GM13977 (cell line): ENCODE results near the gene RAB3GAP2.
"Not testable (repeated sequence)": the region's sequence is repeated elsewhere in the genome, so short reads cannot be mapped to it uniquely, and the experiment has no call there.

Source experiments
- DNase-seq: peaks from one replicate; pipeline ENCODE4 v3.0.0; 2012; ENCODE audit warnings: low spot score
- in situ Hi-C: fragments of 300-500 bp; cut with MboI; formaldehyde crosslinking; loops from one replicate; pipeline ENCODE4 v1.12.0; 2022; ENCODE audit warnings: low sequenced_read_pairs, low pct_unique_long_range_greater_than_20kb, mixed read lengths, inconsistent platforms; ENCODE audit not compliant: unreplicated experiment
- TF ChIP-seq, protein P1 (sequence below): IDR thresholded peaks from 2 replicates; pipeline ENCODE4 v1.5.1; 2012; ENCODE audit warnings: mild to moderate bottlenecking, control low read depth; ENCODE audit not compliant: insufficient read depth; ENCODE audit errors: extremely low read depth, missing control alignments

Gene RAB3GAP2

GRCh38 chr1:220213382-220213983 is 58.8 kb downstream of the RAB3GAP2 start:
- no peak for DNase-seq
- TF ChIP-seq, protein P1, sequence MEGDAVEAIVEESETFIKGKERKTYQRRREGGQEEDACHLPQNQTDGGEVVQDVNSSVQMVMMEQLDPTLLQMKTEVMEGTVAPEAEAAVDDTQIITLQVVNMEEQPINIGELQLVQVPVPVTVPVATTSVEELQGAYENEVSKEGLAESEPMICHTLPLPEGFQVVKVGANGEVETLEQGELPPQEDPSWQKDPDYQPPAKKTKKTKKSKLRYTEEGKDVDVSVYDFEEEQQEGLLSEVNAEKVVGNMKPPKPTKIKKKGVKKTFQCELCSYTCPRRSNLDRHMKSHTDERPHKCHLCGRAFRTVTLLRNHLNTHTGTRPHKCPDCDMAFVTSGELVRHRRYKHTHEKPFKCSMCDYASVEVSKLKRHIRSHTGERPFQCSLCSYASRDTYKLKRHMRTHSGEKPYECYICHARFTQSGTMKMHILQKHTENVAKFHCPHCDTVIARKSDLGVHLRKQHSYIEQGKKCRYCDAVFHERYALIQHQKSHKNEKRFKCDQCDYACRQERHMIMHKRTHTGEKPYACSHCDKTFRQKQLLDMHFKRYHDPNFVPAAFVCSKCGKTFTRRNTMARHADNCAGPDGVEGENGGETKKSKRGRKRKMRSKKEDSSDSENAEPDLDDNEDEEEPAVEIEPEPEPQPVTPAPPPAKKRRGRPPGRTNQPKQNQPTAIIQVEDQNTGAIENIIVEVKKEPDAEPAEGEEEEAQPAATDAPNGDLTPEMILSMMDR, result no peak
- in situ Hi-C loops, result no loop called here

- TF ChIP-seq, protein P1, result no peak
- in situ Hi-C loops, result no loop called here
Measured at GRCh38 chr1:220207411-220207810, 64.8 kb downstream of the RAB3GAP2 start.

GRCh38 chr1:220204758-220205157 is 67.5 kb downstream of the RAB3GAP2 start:
- DNase-seq, in situ Hi-C loops: not testable (repeated sequence)

More at GRCh38 chr1:220207411-220207810, 64.8 kb downstream of the RAB3GAP2 start:
- DNase-seq, result no peak

DNA sequence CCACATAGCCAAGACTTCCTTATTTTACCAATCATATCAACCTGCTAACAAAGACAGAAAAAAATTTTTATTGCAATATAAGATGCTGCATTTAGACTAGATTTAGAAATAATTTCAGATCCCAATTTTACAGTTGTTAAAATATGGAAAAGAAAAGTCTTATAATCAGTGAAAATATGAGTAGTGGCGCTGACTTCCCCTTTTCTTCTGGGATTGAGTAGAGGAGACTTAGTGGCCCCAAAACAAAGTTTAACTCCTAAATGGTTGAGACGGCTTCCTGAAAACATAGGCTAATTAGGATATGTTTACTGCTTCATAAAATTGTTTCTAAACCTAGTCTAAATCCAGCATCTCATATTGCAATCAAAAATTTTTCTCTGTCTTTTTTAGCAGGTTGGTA is 68.4 kb downstream of the RAB3GAP2 start:
- in situ Hi-C loops, result no loop called here
- DNase-seq, result no peak
- TF ChIP-seq, protein P1, result no peak

- in situ Hi-C loops, result no loop called here
- TF ChIP-seq, protein P1, result no peak
- DNase-seq, result no peak
Measured at GRCh38 chr1:220198186-220199005, 73.9 kb downstream of the RAB3GAP2 start.

GRCh38 chr1:220195701-220196100 is 76.6 kb downstream of the RAB3GAP2 start:
- TF ChIP-seq, protein P1, result no peak
- in situ Hi-C loops, result no loop called here
- DNase-seq, result no peak

GRCh38 chr1:220189750-220190347 is 82.4 kb downstream of the RAB3GAP2 start:
- TF ChIP-seq, protein P1, result peak; percentile 49
- in situ Hi-C loops, result no loop called here
- peak; percentile 13 for DNase-seq
